ENCODE data around the gene DDO.

Gene DDO

DNA sequence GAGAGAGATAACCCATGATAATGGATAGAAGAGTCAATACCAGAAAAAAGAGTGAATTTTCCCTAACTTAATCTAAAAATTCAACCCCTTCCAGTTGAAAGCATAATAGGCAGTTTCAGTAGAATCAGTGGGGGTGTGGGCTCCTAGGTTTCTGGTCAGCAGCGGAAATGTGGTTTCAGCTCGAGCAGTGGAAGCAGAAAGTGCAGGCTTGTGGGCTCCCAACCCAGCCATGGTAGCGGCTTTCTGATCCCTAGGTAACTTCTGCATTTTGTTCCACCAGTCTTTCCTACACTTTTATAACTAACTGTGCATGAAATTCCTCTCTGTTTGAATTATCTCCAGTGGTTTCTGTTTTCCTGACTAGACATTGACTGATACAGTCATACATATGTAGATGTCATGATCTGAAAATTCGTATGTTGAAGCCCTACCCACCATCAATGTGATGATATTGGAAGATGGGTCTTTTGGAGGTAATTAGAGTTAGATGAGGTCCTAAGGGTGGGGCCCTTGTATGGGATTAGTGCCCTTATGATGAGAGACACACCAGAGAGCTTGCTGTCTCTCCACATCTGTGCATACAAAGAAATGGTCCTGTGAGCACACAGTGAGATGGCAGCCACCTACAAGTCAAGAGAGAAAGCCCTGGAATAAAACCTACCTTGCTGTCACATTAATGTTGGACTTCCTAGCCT lies 6.5 kb upstream of the DDO start:
- H3K4me3 ChIP-seq (ENCODE audit: low read depth, low read length), result no peak overlapping the region
- TF ChIP-seq, protein P1, sequence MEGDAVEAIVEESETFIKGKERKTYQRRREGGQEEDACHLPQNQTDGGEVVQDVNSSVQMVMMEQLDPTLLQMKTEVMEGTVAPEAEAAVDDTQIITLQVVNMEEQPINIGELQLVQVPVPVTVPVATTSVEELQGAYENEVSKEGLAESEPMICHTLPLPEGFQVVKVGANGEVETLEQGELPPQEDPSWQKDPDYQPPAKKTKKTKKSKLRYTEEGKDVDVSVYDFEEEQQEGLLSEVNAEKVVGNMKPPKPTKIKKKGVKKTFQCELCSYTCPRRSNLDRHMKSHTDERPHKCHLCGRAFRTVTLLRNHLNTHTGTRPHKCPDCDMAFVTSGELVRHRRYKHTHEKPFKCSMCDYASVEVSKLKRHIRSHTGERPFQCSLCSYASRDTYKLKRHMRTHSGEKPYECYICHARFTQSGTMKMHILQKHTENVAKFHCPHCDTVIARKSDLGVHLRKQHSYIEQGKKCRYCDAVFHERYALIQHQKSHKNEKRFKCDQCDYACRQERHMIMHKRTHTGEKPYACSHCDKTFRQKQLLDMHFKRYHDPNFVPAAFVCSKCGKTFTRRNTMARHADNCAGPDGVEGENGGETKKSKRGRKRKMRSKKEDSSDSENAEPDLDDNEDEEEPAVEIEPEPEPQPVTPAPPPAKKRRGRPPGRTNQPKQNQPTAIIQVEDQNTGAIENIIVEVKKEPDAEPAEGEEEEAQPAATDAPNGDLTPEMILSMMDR (IDR thresholded peaks at IDR 0.05; ENCODE audit: low read depth, low read length), result no peak

DNA sequence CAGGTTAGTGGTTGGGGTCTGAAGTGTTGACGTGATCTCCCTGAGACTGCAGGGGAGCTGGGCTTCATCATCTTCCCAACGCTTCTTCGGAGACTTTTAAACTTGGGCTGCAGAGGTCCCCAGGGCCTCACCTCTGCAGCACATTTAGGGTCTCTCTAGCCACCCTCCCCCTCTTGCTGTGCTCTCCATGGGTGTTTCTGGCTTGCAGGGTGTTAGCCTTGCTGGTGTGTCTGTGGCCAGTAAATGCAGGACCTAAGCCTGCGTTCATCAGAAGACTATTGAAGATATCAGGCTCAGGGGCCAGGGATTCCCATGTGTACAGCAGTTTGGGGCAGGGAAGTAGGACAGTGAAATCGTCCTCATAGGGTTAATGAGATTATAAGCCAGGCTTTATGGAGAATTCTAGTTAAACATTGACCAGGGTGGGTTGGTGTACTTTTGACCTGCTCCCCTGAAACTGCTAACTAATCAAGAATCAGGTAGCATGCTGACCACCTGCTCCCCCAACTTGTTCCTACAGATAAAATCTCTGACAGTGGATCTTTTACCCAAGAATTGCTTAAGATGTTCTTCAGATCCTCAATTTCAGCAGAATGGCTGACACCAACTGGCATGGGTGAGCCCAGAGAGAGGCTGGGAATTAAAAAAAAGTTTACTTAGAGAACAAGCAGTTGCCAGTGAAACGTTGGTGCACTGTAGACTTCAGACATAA lies 3.8 kb upstream of the DDO start:
- no peak overlapping the region for H3K4me3 ChIP-seq (ENCODE audit: low read depth, low read length)
- TF ChIP-seq, protein P1 (IDR thresholded peaks at IDR 0.05; ENCODE audit: low read depth, low read length), result no peak

DNA sequence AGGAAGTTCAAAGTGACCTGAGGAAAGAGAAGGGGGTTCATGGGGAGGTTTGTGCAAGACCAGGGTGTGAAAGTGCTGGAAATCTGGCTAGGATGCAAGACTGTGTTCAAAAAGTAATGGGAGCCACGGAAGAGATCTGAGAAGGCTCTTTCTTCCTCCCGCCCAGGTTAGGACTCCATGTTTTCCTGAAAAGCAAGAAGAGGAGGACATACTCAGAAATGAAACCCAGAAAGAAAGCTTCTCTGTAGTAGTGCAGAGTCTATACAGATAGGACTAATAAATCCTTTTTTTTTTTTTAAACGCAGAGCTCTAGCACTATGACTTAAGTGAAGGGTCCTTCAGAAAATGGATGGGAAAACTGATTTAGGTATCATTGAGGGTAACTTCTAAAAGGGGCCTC lies 3.2 kb upstream of the DDO start:
- H3K4me3 ChIP-seq (ENCODE audit: low read depth, low read length), result no peak overlapping the region
- TF ChIP-seq, protein P1 (IDR thresholded peaks at IDR 0.05; ENCODE audit: low read depth, low read length), result no peak

DNA sequence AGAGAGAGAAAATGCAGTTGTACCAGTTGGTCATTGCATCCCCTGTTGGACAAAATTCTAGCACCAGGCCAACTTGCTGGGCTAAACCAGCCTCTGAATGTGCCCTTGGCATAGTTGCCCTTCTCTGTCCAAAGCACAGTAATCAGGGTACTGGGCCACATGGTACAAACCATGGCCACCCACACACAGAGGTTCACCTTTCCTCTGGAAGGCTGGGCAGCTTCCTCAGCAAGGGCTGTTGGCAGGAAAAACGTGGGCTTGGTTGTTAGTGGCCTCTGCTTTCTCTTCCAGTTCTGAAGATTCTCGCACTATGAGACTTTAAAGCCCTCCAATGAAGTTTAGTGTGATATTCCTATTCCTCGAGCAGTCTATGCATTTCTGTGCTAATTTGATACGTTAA lies 706 bp downstream of the DDO start:
- peak overlapping the region; percentile 52; the same call in 1 of the 2 replicates for H3K4me3 ChIP-seq (ENCODE audit: low read depth, low read length)
- TF ChIP-seq, protein P1 (IDR thresholded peaks at IDR 0.05; ENCODE audit: low read depth, low read length), result no peak

DNA sequence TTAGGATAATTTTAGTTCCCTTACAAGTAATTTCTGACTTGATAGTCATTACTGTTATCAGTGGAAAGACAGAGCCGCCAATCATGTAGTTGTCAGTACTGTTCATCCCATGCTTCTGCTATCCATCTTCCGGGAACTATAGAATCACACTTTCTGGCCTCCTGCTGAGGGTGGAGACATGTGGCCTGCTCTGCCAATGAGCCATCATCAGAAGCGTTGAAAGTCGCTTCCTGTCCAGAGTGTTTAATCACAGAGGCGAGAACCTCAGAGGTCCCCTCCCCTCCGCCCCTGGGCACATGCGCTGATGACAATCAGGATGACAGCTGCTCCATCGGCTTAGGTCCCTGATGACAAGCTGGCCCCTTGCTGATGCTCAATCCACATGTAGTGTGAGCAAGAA lies 3.0 kb downstream of the DDO start:
- TF ChIP-seq, protein P1 (IDR thresholded peaks at IDR 0.05; ENCODE audit: low read depth, low read length), result no peak
- H3K4me3 ChIP-seq (ENCODE audit: low read depth, low read length), result no peak overlapping the region

DNA sequence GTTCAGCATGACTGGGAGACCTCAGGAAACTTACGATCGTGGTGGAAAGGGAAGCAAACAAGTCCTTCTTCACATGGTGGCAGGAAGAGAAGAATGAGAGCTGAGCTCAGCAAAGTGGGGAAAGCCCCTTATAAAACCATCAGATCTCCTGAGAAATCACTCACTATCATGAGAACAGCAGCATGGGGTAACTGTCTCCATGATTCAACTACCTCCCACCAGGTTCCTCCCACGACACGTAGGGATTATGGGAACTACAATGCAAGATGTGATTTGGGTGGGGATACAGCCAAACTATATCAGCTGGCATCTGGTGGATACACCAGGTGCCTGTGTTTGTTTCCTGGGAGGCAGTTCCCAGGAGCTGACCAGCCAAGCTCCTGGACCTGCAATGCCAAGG lies 4.9 kb downstream of the DDO start:
- TF ChIP-seq, protein P1 (IDR thresholded peaks at IDR 0.05; ENCODE audit: low read depth, low read length), result no peak
- no peak overlapping the region for H3K4me3 ChIP-seq (ENCODE audit: low read depth, low read length)

DNA sequence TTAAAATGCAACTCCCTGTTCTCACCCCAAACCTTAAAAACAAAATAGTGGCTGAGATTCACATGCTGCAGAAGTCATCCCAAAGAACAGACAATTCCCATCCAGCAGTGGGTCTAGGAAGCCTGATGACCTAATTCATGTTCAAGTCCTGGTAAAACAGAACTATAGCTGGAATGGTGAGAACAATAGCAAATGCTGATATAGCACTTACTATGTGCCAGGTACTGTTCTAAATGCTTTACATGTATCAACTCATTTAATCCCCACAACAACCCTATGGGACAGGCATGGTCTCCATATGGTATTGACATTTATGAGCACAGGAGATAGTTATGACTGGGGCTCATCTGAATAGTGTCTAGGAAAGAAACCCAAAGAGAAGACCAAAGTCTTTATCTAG lies 5.6 kb downstream of the DDO start:
- TF ChIP-seq, protein P1 (IDR thresholded peaks at IDR 0.05; ENCODE audit: low read depth, low read length), result no peak
- no peak overlapping the region for H3K4me3 ChIP-seq (ENCODE audit: low read depth, low read length)
